ENCODE results near the gene FOXL3. TPM values are rescaled to one million over a fixed set of nuclear protein-coding genes. Genes with fewer than 3 reads are reported as not detected.

Gene FOXL3
- total and polyA plus RNA-seq, 2 donors from 2014 or later: not detected

GRCh38 chr7:305410-306151, 15.6 kb downstream of the FOXL3 start:
- peak in 2 of 5 donors; percentile 28 to 62 for DNase-seq

GRCh38 chr7:307970-308369, 18.0 kb downstream of the FOXL3 start:
- FAIRE-seq (no peak), DNase-seq (no peak)
- H3K36me3 ChIP-seq (ENCODE audit: control insufficient read depth in 2 of 3, insufficient read depth in 3 of 3, low read length in 3 of 3): no peaks in the 10 kb centered on the region
- no peak overlapping the region for H3K27ac ChIP-seq (ENCODE audit: low read depth in 2 of 2, low read length in 2 of 2)
- H3K4me1 ChIP-seq (ENCODE audit: control insufficient read depth in 2 of 3, insufficient read depth in 2 of 3, low read depth in 1 of 3, low read length in 3 of 3): no peaks in the 10 kb centered on the region
- H3K9ac ChIP-seq (ENCODE audit: low read length in 3 of 3): no peak overlapping the region
- no peak for TF ChIP-seq CTCF (IDR thresholded peaks at IDR 0.05; ENCODE audit: borderline replicate concordance, extremely low read depth, insufficient read depth)
- H3K9me3 ChIP-seq (ENCODE audit: control insufficient read depth in 2 of 3, insufficient read depth in 1 of 3, low read length in 3 of 3): peaks cover 0 to 2% (median 0%) of the 10 kb centered on the region in 3 donors
- intact Hi-C loops (cut with DNase I): no loop called here
- no peak overlapping the region for H3K4me3 ChIP-seq (ENCODE audit: low read length in 3 of 3)
- H3K27me3 ChIP-seq (ENCODE audit: control insufficient read depth, insufficient read depth, low read length): no peaks in the 10 kb centered on the region

More at GRCh38 chr7:305410-306151, 15.6 kb downstream of the FOXL3 start:
- H3K27me3 ChIP-seq (ENCODE audit: control insufficient read depth, insufficient read depth, low read length): no peaks in the 10 kb centered on the region
- no peak overlapping the region for H3K9ac ChIP-seq (ENCODE audit: low read length in 3 of 3)
- no peak overlapping the region for H3K27ac ChIP-seq (ENCODE audit: low read depth in 2 of 2, low read length in 2 of 2)
- intact Hi-C loops (cut with DNase I): no loop called here
- TF ChIP-seq CTCF (IDR thresholded peaks at IDR 0.05; ENCODE audit: borderline replicate concordance, extremely low read depth, insufficient read depth): no peak
- peaks cover 0 to 5% (median 0%) of the 10 kb centered on the region in 3 donors for H3K4me1 ChIP-seq (ENCODE audit: control insufficient read depth in 2 of 3, insufficient read depth in 2 of 3, low read depth in 1 of 3, low read length in 3 of 3)
- FAIRE-seq: no peak
- H3K36me3 ChIP-seq (ENCODE audit: control insufficient read depth in 2 of 3, insufficient read depth in 3 of 3, low read length in 3 of 3): no peaks in the 10 kb centered on the region
- H3K4me3 ChIP-seq (ENCODE audit: low read length in 3 of 3): no peak overlapping the region
- H3K9me3 ChIP-seq (ENCODE audit: control insufficient read depth in 2 of 3, insufficient read depth in 1 of 3, low read length in 3 of 3): peaks cover 0 to 2% (median 0%) of the 10 kb centered on the region in 3 donors

- DNase-seq (peak in 1 of 5 donors; percentile 41), FAIRE-seq (no peak)
- Histone ChIP-seq H3K4me3 (ENCODE audit: low read length in 3 of 3) (no peak overlapping the region), H3K27me3 (ENCODE audit: control insufficient read depth, insufficient read depth, low read length) (no peaks in the 10 kb centered on the region), H3K36me3 (ENCODE audit: control insufficient read depth in 2 of 3, insufficient read depth in 3 of 3, low read length in 3 of 3) (no peaks in the 10 kb centered on the region), H3K27ac (ENCODE audit: low read depth in 2 of 2, low read length in 2 of 2) (no peak overlapping the region), H3K9ac (ENCODE audit: low read length in 3 of 3) (no peak overlapping the region), H3K4me1 (ENCODE audit: control insufficient read depth in 2 of 3, insufficient read depth in 2 of 3, low read depth in 1 of 3, low read length in 3 of 3) (no peaks in the 10 kb centered on the region), H3K9me3 (ENCODE audit: control insufficient read depth in 2 of 3, insufficient read depth in 1 of 3, low read length in 3 of 3) (peaks cover 0 to under 1% (median 0%) of the 10 kb centered on the region in 3 donors)
- intact Hi-C loops (cut with DNase I): no loop called here
- TF ChIP-seq CTCF (IDR thresholded peaks at IDR 0.05; ENCODE audit: borderline replicate concordance, extremely low read depth, insufficient read depth): no peak
Observed at GRCh38 chr7:309586-310228, 19.7 kb downstream of the FOXL3 start.

Measured in kidney (tissue), 14 donors.